Measurements from ENCODE around the gene INPP5F.
A peak's percentile ranks its signal among the peaks of the same experiment; 100 is the strongest.
"Not testable (repeated sequence)": the region's sequence is repeated elsewhere in the genome, so short reads cannot be mapped to it uniquely, and the experiment has no call there.

Gene INPP5F

DNA sequence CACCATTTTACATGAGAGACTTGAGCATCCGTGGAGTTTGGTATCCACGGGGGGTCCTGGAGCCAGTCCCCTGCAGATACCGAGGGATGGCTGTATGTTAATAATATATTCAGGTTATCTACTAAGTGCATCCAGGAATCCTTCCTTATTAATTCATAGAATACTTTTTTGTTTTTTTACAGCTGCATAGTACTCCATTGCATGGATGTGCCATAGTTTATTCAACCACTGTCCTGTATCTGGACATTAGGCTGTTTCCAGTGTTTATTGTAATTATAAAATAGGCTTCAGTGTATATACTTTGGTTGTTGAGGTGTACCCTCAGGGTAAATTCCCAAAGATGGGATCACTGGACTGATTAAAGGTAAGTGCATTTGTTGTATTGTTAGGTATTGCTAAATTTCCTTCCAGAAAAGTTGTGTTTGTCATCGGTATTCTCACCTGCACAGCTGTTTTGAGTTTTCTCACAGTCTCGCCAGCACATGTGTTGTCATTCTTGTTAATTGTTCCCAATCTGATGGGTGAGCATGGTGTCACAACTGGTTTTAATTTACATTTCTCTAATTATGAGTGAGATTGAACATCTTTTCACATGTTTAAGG, 55.1 kb downstream of the INPP5F start:
- no peak for DNase-seq

DNA sequence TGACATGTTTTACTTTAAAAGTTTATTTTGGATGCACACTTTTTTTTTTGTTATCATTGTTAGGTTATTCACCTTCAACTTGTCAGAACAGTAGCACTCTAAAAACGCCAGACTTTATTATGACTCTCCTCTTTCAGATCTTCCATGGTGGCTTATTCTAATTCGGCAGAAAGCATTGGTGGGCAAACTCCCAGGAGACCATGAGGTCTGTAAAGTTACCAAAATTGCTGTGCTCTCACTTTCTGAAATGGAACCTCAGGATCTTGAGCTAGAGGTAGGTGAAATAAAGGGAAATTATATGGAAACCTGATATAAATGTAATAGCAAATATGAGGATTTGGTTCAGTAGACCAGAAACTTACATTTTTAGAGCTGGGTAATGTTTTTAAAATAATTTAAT, 55.6 kb downstream of the INPP5F start:
- DNase-seq: no peak

DNA sequence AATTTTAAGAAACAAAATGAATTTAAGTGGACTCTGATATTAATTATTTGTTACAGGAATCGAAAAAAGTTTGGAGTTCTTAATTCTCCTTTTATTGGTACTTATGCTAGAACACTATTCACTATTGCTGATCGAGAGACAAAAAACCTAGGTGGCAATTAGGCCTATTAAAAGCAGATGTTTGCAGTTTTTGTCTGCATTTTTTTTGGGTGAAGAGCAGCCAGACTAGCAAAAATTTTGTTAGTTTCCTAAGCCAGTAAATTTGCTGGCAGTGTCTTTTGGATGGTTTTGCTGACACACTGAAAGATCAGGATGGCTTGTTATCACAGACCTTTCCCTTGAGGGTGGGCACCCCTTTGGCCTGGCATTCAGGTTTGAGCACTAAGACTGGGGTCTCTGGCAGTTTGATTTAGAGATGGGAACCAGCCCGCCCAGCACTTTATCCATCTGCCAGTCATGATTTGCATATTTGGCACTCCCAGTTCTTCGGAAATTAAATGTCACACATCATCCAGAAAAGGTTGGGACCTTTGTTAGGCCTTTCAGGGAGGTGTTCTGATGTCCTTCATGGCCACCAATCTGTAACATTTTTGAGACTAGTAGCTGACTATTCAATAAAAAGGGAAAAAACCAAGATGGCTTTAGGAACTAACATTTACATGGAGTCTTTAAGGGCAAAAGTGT, 57.3 kb downstream of the INPP5F start:
- DNase-seq: no peak

DNA sequence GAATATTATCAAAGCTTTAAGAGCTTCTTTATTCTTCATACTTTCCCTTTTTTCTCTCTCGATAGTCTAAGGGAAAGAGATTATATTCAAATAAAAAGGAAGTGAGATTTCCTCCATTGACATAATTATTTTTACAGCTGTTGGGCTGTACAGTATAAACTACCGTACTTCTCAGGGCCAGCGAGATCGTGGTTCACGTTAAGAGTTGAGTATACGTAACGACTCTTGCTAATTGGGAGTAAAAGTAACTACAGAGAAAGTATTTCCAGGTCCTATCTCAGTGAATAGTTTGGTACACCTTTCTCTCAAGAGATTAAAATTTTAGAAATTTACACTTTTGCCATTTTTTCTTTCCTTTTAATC, 57.8 kb downstream of the INPP5F start:
- DNase-seq: no peak

DNA sequence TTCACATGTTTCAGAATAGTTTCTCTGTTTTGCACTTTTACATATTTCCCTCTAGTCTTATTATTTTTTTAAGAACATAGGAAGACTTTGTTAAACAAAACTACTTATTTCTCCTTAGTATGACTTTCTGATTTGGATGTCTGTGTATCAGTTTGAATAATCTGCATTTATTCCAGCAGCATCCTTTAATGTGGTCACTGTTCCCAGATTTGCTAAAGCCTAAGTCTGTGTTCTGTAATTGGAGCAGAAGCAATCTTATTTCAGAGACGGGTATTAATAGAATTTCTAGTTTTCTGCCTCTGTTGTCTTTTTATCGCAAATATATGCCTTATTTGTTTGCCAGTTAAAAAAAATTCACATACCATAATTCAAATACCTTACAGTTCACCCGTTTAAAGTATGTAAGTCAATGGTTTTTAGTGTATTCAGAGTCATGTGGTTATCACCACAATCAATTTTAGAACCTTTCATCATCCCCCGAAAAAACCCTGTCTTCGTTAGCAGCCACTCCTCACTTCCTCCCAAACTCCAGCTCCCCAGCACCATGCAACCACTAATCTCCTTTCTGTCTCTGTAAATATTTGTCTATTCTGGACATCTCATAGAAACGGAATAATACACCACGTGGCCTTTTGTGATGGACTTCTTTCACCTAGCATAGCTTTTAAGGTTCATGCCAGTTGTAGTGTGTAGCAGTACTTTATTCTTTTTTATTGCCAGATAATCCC, 58.7 kb downstream of the INPP5F start:
- peak; percentile 44 for DNase-seq

DNA sequence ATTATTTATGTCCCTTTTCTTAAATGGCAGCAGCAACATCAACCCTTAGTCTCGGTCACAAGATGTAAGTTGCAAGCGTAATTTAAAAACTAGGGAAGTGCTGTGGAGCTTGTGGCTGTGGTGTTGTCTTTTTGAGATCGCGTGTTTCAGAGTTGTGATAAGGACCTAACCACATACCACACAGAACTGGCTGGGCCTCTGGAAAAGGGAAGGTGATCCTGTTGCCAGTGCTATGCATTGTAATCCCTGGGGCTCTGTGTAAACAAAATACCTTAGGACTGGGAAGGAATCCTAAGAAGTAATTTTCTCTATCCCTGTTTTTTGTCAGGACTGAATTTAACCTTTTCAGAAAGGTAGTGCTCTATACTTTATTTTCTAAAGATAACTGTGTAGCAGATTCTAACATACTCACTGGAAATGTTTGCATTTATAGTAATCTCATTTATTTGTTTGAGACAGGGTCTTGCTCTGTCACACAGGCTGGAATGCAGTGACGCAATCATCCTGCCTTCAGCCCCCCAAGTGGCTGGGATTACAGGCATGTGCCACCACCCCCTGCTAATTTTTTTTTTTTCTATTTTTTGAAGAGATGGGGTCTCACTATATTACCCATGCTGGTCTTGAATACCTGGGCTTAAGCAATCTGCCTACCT, 60.4 kb downstream of the INPP5F start:
- peak; percentile 30 for DNase-seq

DNA sequence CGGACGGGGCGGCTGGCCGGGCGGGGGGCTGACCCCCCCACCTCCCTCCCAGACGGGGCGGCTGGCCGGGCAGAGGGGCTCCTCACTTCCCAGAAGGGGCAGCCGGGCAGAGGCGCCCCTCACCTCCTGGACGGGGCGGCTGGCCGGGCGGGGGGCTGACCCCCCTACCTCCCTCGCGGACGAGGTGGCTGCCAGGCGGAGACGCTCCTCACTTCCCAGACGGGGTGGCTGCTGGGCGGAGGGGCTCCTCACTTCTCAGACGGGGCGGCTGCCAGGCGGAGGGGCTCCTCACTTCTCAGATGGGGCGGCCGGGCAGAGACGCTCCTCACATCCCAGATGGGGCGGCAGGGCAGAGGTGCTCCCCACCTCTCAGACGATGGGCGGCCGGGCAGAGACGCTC, 69.3 kb downstream of the INPP5F start:
- not testable (repeated sequence) for DNase-seq

DNA sequence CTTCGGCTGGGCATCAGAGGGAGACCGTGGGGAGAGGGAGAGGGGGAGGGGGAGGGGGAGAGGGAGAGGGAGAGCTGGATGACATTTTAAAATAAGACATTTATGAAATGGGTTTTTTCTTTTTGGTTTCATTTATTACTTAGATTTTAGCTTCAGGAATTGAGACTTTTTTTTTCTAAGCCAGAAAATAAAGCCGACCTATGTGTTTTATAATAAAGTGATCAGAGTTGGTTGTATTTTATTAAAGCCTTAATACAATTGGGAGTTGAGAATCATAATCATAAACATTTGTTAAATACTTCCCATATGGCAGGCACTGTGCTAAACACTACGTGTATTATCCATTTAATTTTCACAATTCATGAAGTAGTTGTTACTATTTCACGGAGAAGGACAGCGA, 70.2 kb downstream of the INPP5F start:
- DNase-seq: no peak

DNA sequence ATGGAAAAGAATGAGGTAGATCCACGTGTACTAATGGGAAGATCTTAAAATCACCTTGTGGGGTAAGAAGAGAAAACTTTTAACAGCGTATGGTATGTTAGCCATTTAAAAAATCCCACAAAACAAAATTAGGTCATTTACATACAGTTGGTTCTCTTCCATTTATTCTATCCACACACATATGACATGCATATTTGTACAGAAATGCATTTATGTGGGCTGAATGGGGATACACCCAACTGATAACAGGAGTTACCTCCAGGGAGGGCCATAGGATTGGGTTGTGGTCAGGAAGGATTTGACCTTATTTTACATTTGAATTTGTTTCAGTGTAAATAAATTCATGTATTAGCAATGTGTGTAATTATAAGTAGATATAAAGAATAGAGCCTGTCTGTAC, 75.3 kb downstream of the INPP5F start:
- no peak for DNase-seq

DNA sequence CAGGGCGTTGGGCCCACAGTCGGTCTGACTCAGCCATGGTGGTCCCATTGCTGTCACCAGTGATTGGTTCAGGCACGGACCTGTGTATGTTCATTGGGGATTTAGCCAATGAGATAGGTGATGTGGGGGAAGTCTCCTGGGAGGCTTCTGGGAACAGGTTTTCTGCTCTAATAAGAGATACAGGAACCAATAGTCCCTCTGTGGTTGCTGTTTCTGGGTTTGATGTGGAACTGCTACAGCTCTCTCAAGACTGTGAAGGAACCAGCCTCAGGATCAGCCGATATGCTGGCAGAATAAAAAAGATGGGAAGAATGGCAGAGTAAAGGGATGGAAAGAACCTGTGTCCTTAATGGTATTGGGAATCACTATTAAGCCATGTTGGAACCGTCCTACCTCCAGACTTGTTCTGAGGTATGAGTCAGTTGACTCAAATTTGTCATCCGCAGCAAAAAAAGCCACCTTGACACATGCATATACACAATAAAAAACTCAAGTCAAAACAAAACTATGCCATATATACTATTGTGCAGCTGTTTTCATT, 76.2 kb downstream of the INPP5F start:
- DNase-seq: peak; percentile 53

DNA sequence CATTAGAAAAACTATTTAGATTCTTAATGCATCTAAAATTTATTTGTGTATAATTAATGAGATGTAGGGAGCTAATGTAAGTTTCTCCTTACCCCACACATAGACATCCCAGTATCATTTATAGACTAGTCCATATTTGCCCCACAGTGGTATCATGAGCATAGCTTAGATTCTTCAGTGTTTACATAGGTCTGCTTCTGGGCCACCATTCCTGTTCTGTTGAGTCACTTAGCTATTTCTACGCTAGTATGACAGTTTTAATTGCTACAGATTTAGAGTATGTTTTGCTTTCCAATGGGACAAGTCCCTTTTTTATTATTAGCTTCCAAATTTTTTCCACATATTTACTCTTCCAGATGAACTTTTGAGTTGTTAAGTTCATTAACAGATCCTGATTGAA, 77.4 kb downstream of the INPP5F start:
- DNase-seq: no peak

DNA sequence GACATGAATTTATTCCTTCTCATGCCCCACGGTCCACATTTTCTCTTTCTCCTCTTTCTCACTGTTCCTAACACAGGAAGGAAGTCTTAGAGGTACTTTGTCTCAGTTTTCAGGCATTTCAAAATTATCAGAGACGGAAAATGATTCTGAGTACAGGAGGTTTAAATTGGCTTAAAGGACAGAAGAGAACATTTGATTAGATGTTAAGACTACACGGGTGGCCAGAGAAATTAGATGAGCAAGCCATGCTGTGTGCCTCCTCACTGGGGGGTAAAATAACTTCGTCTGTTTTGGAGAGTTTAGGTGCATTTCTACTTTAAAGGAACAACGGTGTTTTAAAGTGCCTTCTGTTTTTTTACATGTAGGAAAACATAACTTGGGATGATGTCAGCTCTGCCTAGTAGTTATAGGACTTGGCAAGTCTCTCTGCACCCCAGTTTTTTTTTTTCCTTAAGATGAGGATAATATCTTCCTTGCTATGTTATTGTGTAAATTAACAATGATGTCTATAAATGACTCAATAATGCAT, 79.9 kb downstream of the INPP5F start:
- DNase-seq: no peak

DNA sequence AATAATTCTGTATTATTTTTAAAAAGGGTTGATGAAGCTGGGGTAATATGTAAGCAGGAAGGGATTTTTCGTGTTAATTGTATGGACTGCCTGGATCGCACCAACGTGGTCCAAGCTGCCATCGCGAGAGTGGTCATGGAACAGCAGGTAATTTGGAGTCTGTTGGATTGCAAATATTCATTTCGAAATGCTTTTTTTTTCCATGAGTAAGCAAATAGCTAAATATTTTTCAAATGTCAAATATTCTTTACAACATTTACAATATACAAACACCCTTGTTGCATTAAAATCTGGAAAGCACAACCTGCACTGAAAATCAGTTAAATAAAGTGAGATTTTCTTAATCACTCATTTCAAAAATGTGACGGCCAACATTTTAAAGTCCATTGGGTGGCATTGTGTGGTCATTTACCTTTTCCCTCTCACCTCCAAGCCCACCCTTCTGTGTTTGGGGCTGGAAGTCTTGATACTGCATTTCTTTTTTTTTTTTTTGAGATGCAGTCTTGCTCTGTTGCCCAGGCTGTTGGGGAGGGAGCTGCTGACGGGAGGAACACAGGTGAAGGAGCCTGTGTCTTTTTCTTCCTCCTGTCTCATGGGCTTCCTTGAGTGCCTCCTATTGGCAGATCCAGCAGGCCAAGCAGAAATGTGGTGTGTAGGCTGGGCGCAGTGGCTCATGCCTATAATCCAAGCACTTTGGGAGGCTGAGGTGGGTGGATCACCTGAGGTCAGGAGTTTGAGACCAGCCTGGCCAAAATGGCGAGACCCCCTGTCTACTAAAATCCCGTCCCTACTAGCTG, 80.7 kb downstream of the INPP5F start:
- no peak for DNase-seq

DNA sequence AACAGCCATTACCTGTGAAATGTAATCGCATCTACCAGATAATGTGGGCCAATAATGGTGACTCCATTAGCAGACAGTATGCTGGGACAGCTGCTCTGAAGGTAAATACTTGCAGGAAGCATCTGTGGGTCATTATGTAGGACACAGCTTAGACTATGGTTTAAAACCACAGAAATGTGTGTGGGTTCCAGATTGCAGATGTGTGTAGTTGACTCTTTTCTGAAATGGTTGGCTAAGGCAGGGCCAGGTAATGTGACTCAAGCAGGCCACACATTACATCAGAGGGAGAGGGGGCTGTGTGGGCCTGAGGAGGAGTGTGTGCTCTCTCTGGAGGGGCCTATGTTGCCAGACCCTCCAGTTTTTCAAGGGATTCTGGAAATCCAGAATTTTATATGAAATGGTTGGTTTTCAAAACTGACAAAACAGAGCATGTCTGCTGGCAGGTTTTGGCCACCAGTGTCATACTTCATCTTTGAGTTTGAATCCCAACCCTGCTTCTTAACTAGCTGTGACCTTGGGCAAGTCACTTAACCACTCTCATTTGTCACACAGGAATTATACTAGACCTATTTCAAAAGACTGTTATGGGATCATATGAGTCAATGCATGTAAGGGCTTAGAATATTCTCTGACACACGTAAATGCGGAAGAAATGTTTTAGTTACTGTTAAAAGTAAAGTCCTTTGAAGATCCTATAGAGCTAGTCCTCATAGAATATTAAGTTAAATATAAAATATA, 82.3 kb downstream of the INPP5F start:
- DNase-seq: peak; percentile 46

DNA sequence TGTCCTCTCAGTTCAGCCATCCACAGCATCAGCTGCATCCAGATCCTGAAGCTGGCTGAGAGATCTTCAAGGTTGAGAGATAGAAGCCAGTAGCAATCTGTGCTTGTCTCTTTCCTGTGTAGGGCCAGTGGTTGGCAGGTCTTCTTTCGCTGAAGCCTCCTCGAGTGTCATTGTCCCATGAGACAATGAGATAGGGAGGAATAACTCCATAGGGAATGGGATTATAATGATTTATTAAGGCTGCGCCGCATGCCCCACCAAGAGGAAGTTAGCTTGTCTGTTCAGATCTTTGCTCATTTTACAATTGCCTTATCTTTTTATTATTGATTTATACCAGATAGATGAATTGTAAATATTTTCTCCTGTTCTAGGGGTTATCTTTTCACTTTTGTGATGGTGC, 85.3 kb downstream of the INPP5F start:
- no peak for DNase-seq

DNA sequence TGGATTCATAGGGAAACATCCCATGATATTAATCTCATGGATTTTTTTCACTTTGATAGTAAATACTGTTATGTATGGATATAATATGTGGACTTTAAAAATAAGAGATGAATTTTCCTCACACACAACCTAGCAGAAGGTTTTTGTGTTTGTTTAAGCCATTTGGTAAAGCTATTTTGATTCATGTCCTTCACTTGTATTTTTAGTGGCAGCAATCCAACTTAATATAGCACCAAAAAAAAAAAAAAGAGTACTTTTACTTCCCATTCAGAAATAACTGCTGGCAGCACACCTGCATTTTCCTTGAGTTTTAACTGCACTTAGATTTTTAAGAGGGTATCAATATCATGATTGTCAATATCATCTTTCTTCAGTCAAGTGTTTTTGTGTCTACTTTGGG, 86.8 kb downstream of the INPP5F start:
- no peak for DNase-seq

DNA sequence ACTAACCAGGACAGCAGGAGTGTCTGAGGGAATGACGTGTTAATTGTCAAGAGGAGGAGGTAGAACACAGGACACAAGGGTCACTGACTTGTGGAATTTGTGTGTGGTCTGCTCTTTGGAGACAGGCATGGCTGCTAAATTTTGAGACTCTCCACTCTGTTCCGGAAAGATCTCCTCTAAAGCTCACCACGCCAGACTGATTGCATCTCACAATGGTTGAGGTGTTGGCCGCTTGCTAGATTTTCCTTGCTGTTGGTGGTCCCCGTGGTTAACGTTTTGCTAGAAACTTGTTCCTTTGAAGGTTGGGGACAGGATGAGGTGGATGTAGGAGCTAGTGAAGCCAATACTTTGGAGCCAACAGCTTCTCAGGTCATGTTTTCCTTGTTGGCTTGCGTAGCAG, 89.8 kb downstream of the INPP5F start:
- no peak for DNase-seq

DNA sequence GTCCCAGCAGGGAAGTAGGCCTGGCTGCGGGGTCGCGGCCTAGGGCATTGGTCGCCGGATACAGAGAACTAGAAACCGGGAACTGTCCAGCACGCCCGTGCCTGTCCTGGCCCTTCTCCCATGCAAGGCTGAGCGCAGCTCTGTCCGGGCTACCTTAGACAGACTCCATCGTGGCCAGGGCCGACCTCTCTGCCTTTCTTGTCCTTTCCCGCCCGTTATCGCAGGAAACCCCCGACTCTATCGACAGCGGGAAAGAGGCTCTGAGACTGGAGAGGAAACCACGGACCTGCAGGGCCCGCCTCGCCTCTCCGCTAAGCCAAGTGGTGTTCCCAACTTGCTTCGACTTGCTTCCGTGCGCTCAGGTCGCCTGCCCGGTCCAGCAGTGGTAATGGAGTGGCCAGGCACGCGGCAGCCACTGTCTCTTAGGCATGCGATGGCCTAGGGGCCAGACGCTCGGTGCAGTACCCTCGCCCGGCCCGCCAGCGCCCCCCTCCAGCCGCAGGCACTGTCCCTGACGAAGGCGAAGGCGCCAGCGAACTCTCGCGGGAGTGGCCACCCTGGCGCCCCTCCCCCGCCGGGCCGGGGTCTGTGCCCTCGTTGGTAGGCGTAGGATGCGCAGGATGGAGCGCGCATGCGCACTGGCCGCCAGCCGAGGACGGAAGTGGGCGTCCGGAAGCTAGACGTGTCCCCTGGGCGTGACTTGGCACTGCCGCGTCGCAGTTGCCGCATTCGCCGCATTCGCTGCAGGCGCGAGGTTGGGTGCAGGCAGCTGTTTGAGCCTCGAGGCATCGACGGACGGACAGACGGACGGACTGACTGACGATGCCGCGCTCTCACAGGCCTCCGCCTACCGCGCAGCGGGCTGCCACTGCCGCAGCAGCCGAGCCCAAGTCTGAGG, 92.4 kb downstream of the INPP5F start:
- peak; percentile 14 for DNase-seq

DNA sequence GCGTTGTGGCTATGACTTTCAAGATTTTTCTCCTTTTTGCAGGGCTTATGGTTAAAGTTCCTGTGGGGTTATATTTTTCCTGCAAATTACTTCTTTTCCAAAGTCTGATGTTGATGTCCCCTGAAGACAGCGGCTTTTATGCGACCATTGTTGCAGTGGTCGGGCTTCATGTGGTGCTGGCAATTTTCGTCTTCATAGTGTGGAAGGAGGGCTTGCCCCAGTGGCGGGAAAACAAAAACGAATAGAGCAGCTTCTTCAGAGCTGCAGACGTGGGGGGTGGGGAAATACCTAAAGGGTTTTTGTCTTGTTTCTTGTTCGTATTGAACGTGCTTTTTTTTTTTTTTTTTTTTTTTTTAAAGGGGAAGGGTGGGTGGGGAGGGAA, 93.0 kb downstream of the INPP5F start:
- DNase-seq: no peak

DNA sequence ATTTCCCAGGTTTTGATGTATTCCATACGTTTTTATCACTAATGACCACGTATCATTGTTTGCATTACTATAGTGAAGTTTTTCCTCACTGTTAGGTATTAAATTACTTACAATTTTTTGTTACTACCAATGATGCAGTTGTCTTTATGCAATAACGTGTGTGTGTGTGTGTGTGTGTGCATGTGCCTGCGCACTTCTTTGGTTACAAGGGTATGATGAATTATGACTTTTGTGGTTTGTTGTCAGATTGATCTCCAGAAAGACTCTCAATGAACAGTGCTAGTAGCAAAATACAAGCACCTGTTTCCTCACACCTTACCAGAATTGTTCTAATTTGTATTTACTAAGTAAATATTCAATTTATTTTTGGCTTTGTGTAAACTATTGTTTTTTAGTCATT, 95.3 kb downstream of the INPP5F start:
- no peak for DNase-seq

DNA sequence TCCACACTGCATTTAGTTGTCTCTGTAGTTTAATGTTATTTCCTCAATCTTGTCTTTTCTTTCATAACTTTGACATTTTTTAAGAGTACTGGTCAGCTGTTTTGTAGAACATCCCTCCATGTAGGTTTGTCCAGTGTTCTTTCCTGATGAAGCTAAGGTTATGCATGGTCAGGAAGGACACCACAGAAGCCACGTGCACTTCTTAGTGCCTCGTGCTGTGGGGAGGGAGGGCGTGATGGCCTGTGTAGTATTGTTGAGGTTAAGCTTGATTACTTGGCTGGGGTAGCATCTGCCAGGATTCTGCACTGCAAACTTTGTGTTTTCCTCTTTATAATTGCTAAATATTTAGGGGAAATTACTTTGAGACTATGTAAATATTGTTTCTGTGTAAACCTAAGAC, 98.4 kb downstream of the INPP5F start:
- DNase-seq: no peak

Measured in activated CD4-positive, alpha-beta T cell treated with anti-CD3 and anti-CD28 coated beads, Interleukin-2, Interleukin-6, amounts not matched to agents 100 ng/mL and 50 ng/mL, durations not matched to agents 16 hours and 8 hours (primary cell).